Calu3 (cell line): ENCODE measurements around the gene CRTAP. TPM values are rescaled to one million over a fixed set of nuclear protein-coding genes. Genes with fewer than 3 reads are reported as not detected.
A peak's percentile ranks its signal among the peaks of the same experiment; 100 is the strongest.

Source experiments
- BruUV-seq: library from RNA; stranded (reverse); fragments of 400-500 nt; replicated peaks from 2 replicates; lab custom pipeline; 2021; lab: Mats Ljungman, UMichigan
- CTCF ChIA-PET: fragments of 300-600 bp; sonication (Branson Sonifier 250); formaldehyde crosslinking; loops from one replicate; lab custom pipeline; 2022; ENCODE audit warnings: antibody characterized with exemption; lab: Charles Lee
- DNase-seq: peaks from one replicate; pipeline ENCODE4 v3.0.0; 2022
- H3K27ac Mint-ChIP-seq: one replicate; pipeline ENCODE4 v1.8.0; 2022; ENCODE audit warnings: mixed read lengths; ENCODE audit not compliant: unreplicated experiment
- H3K27me3 Mint-ChIP-seq: one replicate; pipeline ENCODE4 v1.8.0; 2022; ENCODE audit warnings: mixed read lengths; ENCODE audit not compliant: unreplicated experiment
- H3K36me3 Mint-ChIP-seq: one replicate; pipeline ENCODE4 v1.8.0; 2022; ENCODE audit warnings: mild to moderate bottlenecking, moderate library complexity, mixed read lengths; ENCODE audit not compliant: insufficient read depth, unreplicated experiment
- H3K4me1 Mint-ChIP-seq: one replicate; pipeline ENCODE4 v1.8.0; 2022; ENCODE audit warnings: mild to moderate bottlenecking, low read depth, mixed read lengths; ENCODE audit not compliant: unreplicated experiment
- H3K4me3 Mint-ChIP-seq: one replicate; pipeline ENCODE4 v1.8.0; 2022; ENCODE audit warnings: mild to moderate bottlenecking, low read depth, moderate library complexity, mixed read lengths; ENCODE audit not compliant: unreplicated experiment
- H3K9me3 Mint-ChIP-seq: one replicate; pipeline ENCODE4 v1.8.0; 2022; ENCODE audit warnings: low read depth, mixed read lengths; ENCODE audit not compliant: unreplicated experiment
- intact Hi-C: fragments of 100-400 bp; cut with micrococcal nuclease; formaldehyde crosslinking; loops from one replicate; pipeline ENCODE4 v1.10.0; 2022; ENCODE audit not compliant: unreplicated experiment
- total RNA-seq: library from RNA; stranded (reverse); gene quantifications from 2 replicates; pipeline ENCODE4 v1.2.3, GENCODE V29; 2022
- TF ChIP-seq, protein P1 (sequence below): fragments of 200-600 bp; IDR thresholded peaks from one replicate; pipeline ENCODE4 v1.8.0; 2022; ENCODE audit warnings: antibody characterized with exemption; ENCODE audit not compliant: unreplicated experiment

Gene CRTAP
- total RNA-seq, 1 experiment from 2014 or later: 76.9 TPM

DNA sequence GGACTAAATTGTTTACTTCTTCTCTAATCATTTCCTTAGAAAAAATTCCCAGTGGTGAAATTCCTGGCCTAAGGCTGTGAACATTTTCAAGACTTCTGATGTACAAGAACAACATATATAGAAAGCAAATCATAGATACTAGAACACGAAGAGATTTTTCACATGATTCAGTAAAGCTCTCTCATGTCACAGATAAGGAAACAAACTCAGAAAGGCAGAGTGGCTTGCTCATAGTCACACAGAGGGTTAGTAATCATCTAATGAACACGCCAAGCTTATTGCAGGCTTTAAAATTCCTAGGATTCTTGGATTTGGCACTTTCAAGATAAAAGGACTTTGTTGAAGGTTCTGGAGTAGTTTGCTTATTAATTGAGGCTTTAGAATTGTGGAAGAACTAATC lies 26.2 kb downstream of the CRTAP start:
- Mint-ChIP-seq H3K27me3 (no peaks in the 10 kb centered on the region), H3K36me3 (no peaks in the 10 kb centered on the region), H3K27ac (no peak overlapping the region), H3K4me3 (no peak overlapping the region), H3K9me3 (no peaks in the 10 kb centered on the region), H3K4me1 (no peaks in the 10 kb centered on the region)
- CTCF ChIA-PET: no interaction called here
- TF ChIP-seq, protein P1, sequence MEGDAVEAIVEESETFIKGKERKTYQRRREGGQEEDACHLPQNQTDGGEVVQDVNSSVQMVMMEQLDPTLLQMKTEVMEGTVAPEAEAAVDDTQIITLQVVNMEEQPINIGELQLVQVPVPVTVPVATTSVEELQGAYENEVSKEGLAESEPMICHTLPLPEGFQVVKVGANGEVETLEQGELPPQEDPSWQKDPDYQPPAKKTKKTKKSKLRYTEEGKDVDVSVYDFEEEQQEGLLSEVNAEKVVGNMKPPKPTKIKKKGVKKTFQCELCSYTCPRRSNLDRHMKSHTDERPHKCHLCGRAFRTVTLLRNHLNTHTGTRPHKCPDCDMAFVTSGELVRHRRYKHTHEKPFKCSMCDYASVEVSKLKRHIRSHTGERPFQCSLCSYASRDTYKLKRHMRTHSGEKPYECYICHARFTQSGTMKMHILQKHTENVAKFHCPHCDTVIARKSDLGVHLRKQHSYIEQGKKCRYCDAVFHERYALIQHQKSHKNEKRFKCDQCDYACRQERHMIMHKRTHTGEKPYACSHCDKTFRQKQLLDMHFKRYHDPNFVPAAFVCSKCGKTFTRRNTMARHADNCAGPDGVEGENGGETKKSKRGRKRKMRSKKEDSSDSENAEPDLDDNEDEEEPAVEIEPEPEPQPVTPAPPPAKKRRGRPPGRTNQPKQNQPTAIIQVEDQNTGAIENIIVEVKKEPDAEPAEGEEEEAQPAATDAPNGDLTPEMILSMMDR: no peak
- no TSS peak for BruUV-seq
- no peak for DNase-seq
- intact Hi-C loops: loop anchor here (10.0 kb wide), 1 partner anchor 645 kb away; no protein-coding TSS in a partner anchor

DNA sequence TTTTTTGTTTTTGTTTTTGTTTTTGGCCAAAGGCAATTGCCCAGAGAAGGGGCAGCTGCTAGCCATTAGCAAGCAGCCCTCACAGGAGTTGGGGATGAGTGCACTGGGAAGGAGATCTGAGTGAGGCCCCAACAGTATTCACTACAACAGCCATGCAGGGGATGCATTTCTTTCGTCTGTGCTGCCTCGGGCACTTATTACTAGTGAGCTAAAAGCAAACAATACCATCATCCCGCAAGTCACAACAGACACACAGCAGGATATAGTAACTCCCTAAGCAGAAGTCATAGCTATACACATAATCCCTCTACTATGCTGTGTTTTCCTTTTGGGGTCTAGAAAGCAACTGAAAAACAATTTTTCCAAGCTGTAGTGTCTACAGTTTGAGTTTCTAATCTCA lies 27.2 kb downstream of the CRTAP start:
- no TSS peak for BruUV-seq
- Mint-ChIP-seq H3K36me3 (no peaks in the 10 kb centered on the region), H3K4me1 (no peaks in the 10 kb centered on the region), H3K27ac (no peak overlapping the region), H3K9me3 (no peaks in the 10 kb centered on the region), H3K4me3 (no peak overlapping the region), H3K27me3 (no peaks in the 10 kb centered on the region)
- no peak for DNase-seq
- CTCF ChIA-PET: interaction anchor here (1.9 kb wide), 1 partner anchor 232 kb away, joined by 4 read pairs; no protein-coding TSS in a partner anchor
- TF ChIP-seq, protein P1: no peak
- intact Hi-C loops: no loop called here

DNA sequence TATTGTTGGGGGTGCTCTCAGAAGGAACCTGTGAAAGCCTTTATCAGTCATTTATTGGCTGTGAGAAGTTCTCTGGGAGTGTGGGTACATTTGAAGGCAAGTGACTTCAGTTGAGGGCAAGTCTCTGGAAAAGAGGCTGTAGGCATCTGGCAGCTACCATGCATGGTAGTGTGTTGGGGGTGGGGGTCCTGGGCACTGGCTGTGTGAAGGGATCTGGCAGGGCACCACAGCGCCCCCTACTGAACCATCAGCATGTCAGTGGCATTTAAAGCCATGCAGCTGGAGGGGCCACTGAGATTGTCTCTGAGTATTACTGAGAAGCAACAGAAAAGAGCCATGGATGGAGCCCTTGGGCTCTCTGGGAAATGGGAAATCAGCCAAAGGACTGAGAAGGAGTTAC lies 30.6 kb downstream of the CRTAP start:
- DNase-seq: no peak
- H3K27ac Mint-ChIP-seq: no peak overlapping the region
- no peaks in the 10 kb centered on the region for H3K9me3 Mint-ChIP-seq
- no TSS peak for BruUV-seq
- no peaks in the 10 kb centered on the region for H3K36me3 Mint-ChIP-seq
- no peaks in the 10 kb centered on the region for H3K4me1 Mint-ChIP-seq
- no peak overlapping the region for H3K4me3 Mint-ChIP-seq
- intact Hi-C loops: no loop called here
- H3K27me3 Mint-ChIP-seq: no peaks in the 10 kb centered on the region
- TF ChIP-seq, protein P1: peak; percentile 28
- CTCF ChIA-PET: no interaction called here

DNA sequence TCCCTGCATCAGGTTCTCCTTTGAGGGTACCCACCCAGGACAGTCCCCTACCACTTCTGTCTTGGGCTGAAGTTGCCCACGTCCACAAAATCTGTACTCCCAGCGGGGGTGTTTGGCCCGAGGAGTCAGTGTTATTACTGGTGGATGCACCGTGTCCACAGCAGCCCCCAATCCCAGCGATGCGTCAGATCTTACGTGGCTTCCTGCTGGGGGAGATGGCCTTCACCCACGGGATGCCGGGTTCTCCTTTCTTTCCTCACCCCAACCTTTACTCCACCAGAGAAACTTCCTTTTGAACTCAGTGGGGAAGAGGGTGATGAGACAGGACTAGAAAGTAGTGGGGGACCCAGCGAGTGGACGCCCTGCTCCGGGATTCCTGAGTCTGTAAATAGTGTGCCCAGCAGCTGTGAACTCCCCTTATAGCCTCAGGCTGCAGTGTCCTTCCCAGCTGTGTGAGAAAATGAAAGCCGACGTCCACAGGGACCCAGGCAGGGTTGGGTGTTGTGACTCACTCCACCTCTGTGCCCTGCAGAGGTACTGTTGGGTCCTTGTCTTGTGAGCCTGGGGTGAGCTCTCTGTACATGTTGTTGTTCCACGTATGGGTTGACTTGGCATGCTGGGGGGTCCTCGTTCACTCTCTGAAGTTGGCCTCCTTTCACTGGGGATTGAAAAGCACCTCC lies 31.5 kb downstream of the CRTAP start:
- Mint-ChIP-seq H3K9me3 (no peaks in the 10 kb centered on the region), H3K27ac (no peak overlapping the region), H3K36me3 (no peaks in the 10 kb centered on the region), H3K4me3 (no peak overlapping the region), H3K27me3 (no peaks in the 10 kb centered on the region), H3K4me1 (no peaks in the 10 kb centered on the region)
- intact Hi-C loops: no loop called here
- no peak for DNase-seq
- TF ChIP-seq, protein P1: no peak
- CTCF ChIA-PET: interaction anchor here (1.7 kb wide), 1 partner anchor 215 kb away, joined by 5 read pairs; no protein-coding TSS in a partner anchor
- no TSS peak for BruUV-seq
